Tongue (tissue), 2 donors: Measurements from ENCODE around the gene CALML5. TPM values are rescaled to one million over a fixed set of nuclear protein-coding genes. Genes with fewer than 3 reads are reported as not detected.

Source experiments
- DNase-seq: peaks from one replicate; pipeline ENCODE4 v3.0.0-alpha.2; 2015
- total RNA-seq: library from RNA; depleted of rRNA; stranded (reverse); fragments of >200 nt; gene quantifications from one replicate; pipeline ENCODE4 v1.2.3, GENCODE V29; 2014

The CALML5 gene
- total RNA-seq, 1 donor from 2014 or later = 0.41 TPM

DNA sequence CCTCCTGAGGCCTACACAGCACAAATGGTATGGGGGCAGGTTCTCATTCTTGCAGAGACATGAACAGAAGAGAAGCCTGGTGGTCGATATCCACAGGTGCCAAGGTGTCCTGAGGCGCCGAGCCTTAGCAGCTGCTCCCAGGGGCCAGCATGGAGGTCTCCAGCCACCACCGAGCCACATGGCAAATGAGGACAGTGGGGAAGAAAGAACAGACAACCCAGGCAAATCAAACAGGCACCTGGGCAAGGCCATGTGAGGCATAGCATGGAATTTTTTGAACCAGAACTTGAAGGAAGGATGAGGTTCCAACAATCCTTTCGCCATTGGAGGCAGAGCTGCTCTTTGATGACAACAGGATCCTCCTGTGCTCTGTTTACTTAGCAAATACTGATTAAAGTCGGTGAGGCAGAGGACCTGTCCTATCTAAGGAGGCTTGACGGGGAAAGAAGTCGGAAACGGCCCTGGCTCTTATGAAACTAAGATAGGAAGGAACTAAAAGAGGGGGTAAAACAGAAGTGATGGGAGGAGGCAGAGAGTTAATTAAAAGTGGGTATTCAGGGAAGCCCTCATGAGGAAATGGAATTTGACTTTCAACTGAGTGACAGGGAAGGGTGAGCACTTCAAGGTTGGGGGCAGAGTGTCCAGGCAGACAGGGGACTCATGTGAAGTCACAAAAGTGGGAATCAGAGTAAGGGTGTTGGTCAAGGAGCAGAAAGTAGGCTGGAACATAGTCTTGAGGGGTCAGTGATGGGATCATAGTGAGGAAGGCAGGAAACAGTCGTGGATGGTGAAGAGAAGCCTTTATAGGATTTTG, 16.8 kb upstream of the CALML5 start:
- DNase-seq = no peak

GRCh38 chr10:5514226-5514850, 15.0 kb upstream of the CALML5 start:
- no peak for DNase-seq

- DNase-seq = peak; percentile 41
Measured at GRCh38 chr10:5512881-5513612, 13.7 kb upstream of the CALML5 start.

DNA sequence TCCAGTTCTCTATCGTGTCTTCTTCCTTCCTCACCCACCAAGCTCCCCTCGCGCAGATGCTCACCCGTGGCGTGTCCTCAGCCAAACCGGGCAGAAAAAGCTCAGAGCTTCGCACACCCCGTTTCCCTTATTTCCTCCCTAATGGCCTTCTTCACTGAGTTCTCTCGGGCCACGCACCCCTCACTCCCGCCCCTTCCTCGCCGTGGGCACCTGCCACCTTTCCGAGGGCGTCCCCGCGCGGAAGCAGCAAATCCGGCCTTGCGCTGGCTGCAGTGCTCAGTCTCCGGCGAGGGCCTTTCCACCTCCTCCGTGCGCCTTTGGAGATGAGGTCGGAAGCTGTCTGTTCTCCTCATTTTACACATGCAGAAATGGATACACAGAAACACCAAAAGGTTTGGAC, 13.0 kb upstream of the CALML5 start:
- DNase-seq = no peak

GRCh38 chr10:5511885-5512280, 12.5 kb upstream of the CALML5 start:
- no peak for DNase-seq

- no peak for DNase-seq
Measured at GRCh38 chr10:5511231-5511884, 12.0 kb upstream of the CALML5 start.

DNA sequence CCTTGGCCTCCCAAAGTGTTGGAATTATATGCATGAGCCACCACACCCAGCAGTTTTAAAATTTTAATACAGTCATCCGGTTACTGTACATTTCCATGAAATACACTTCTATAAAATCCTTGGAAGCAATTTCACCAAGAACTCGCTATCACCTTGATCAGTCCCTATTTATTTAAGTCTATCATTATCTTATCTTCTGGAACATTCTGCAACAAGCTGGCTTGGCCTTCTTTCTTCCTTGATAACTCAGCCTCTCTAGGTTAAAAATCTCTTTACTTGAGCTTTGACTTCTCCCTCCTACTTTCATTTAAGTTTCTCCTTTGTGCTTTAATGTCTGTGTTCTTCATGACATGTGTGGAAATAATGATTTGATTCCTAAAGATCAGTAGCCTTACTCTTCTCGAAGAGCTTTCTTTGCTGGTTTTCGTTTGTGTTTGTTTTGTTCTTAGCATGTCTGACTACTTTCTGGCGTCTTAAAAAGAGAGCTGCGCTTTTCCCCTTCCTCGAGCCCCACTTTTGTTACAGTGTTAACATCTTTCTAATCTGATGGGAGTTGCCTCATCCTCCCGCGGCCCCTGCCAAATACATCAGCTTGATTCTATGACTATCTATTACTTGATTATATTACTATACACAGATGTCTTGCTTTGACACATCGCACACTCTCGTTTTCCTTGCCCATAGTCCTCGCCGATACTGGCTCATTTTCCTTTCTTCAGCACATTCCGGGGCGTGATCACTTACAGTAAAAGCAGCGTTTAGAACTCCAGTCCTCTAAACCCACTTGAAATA, 11.1 kb upstream of the CALML5 start:
- DNase-seq = peak; percentile 60

- DNase-seq = no peak
Measured at GRCh38 chr10:5509691-5510090, 10.3 kb upstream of the CALML5 start.

- no peak for DNase-seq
Measured at GRCh38 chr10:5509236-5509635, 9.9 kb upstream of the CALML5 start.

DNA sequence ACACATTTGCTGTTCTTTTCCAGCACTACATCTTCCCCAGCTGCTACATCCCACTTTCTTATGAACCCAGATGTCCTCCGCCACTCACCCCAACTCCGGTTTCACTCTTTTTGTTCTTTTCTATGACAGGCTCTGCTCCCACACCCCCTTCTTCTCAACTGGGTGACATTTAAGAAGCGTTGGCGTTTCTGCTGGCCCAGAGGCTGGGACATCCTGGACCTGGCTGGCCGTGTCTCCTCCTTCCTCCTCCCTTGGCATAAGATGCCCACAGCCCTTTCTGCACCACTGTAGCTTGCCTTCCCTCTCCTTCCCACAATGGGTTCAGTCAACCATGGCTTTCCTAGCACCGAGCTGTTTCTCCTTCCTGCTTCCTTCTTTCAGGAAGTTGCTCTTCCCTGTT, 9.4 kb upstream of the CALML5 start:
- no peak for DNase-seq

GRCh38 chr10:5508161-5508604, 8.8 kb upstream of the CALML5 start:
- DNase-seq = no peak

DNA sequence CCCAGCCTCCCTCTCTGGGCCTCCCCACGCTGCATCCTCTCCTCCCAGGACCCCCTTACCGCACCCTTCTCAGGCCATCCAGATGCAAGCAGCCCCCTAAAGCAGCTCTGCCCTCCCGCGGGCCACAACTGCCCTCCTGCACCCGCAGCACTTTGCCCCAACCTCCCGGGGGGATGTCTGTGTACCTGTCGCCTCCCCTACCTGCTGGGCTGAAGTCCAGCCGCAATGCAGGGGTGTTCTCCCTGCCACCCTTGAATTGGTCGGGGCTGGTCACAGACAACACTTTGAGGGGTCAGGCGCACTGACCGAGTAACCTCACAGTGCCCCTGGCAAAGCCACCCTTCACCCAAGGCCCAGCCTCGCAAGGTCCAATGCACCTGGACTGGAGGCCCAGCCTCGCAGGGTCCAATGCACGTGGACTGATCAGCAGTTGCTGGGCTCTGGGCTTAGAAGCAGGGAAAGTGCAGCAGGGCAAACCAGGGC, 8.3 kb upstream of the CALML5 start:
- no peak for DNase-seq

GRCh38 chr10:5506751-5507648, 7.6 kb upstream of the CALML5 start:
- DNase-seq = no peak

- DNase-seq = no peak
Measured at GRCh38 chr10:5506246-5506645, 6.9 kb upstream of the CALML5 start.

DNA sequence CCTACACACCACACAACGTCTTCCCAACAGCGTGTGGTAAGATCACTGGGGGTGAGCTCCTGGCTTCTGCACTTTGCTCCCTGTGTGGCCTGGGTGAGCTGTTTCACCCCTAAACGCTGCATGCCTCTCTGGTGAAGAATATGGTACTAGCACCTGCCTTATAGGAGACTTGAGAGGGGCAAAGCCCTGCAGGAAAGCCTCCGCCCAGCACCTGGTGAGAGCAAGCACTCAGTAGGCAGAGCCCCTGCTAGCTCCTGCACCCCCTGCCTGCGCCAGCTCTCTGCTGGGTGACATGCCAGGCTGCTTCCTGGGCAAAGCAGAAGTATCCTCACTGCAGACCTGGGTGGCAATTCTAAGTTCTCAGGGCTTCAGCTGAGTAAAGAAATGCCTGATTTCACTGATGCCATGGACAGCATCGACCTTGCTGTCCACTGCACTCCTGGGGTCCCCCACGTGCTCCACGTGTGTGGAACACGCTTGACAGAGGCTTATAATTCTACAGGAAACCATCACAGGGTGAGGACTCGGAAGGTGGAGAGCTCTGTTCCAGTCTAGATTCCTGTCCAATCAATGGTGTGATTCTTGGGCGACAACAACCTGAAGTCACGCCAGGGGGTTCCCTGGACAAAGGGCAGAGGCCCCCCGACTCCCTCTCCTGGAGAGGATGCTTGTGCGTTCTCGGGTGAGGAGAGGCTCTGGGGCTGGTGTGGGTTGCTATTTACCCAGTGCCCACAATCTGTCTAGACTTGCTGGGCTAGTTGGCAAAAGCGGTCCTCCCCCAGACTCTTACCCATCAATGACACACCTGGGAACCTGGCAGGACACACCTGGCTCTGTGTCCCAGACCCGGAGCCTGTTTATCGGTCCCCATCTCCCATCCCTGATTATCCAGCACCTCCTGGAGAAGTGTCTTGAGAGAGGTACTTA, 5.0 kb upstream of the CALML5 start:
- DNase-seq = no peak

GRCh38 chr10:5503477-5503835, 4.1 kb upstream of the CALML5 start:
- DNase-seq = peak; percentile 74

- DNase-seq = no peak
Measured at GRCh38 chr10:5502571-5503476, 3.5 kb upstream of the CALML5 start.

DNA sequence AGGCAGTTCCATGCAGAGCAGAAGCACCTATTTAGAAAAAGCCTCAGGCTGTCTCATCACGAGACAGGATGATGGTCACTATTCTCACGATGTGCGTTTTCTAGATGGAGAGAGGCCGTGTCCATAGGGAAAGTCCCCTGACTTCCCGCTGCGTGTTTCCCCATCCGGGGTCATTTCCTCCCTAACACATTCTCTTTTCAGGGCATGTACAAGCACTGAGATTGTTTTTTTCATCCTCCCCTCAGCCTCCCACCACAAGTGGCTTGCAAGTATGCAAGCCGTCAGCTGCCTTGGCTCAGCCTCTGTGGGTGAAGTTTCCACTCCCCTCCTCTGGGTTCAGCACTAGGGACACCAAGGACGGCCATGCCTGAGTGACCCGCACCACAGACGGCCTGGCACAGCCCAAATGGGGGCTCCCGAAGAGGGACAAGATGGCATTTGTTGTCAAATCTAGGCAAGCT, 2.7 kb upstream of the CALML5 start:
- DNase-seq = no peak
